HG03439 (cell line): Measurements from ENCODE around the gene SARDH.

Experiments
- ATAC-seq: cut with Tn5 transposase; IDR thresholded peaks from one replicate; pipeline ENCODE4 v1.9.1; 2021; ENCODE audit warnings: mild to moderate bottlenecking, moderate library complexity; ENCODE audit not compliant: unreplicated experiment

The SARDH gene

DNA sequence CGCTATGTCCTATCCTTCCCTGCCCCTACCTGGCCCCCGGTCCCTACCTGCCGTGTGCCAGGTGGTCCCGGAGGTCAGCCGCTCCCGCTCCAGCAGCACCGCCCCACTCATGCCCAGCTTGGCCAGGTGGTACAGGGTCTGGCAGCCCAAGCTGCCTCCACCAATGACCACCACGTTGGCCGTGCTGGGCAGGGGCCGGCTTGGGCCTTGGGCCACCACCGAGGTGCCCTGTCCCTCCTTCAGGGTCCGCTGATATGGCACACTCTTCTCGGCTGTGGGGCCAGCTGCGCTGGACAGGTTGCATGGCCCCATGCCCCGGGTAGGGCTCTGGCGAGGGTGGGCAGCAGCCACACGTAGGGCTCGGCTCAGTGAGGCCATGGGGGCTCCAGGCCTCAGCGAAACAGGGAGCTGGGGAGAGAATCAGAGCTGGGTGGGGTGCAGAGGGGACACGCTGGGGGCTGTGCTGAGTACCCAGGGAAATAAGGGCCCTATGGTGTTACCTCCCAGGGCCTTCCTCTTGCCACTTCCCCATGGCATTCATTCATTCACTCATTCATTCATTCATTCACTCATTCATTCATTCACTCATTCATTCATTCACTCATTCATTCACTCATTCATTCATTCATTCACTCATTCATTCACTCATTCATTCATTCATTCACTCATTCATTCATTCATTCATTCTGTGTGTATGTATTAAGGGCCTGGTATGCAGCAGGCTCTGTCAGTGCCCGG is 4.2 kb downstream of the SARDH start:
- no peak for ATAC-seq

- ATAC-seq, result no peak
These were observed 4.7 kb downstream of the SARDH start for GRCh38 chr9:133733421-133733795.

DNA sequence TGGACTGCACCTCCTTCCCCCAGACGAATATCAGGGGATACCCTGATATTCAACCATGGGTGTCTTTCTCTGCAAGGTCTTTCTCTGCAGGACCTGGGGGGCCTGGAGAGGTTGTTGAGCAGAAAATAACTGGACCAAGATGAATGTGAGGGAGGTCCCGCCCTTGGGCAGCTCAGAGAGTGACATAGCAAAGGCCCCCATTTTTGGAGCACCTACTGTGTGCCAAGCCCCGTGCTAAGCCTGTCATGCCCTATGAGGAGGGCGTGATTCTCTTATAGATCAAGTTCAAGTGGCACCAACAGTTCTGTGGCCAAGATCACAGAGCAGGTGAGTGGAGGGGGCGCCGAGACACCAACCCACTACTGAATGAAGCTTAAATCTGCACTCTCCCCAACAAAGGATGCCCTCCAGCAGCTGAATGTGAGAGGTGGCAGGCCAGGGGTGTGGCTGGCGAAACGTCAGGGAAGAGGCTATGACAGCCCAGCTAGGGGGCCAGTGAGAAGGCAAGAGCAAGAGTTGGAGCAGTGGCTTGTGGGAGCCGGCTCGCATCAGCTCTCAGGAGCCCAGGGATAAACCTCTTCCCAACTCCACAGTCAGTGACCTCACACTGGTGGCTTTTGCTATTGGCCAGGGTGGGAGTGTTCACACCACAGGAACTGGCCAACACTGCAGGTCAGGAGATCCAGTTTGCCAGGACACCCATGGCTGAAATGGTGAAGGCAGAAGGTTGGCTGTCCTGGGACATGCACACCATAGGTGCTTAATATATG is 5.3 kb downstream of the SARDH start:
- no peak for ATAC-seq

GRCh38 chr9:133731876-133732638 is 6.1 kb downstream of the SARDH start:
- ATAC-seq, result no peak

DNA sequence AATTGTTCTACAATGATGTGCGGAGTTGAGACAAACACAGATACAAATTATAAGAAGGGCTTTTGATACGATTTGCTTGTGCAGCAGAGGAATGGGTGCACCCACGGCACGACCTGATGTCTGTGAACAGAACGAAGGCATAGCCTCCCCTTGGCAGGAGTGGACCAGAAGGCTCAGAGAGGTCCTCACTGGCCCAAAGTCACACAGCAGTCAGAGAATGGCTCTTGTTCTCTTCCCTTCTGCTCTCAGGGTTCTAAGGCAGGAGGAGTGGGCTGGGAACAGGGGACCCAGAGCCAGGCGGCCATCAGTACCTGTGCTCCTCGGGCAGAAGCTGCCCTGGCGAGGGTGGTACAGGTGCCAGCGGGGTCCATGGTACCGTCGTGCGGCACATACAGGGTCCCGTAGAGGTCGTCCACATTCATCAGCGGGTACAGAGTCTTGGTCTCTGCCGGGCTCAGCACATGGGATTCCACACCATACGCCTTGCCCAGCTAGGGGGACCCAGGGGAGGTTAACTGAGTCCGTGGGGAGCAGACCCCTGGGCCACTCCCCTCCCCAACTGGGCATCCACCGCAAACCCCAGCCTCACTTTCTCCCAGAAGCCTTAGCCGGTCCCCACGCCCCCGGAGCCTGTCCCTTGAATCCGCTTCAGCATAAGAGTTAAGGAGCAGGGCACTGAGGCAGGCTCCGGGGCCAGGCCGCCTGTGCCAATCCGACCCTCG is 7.0 kb downstream of the SARDH start:
- ATAC-seq, result no peak

DNA sequence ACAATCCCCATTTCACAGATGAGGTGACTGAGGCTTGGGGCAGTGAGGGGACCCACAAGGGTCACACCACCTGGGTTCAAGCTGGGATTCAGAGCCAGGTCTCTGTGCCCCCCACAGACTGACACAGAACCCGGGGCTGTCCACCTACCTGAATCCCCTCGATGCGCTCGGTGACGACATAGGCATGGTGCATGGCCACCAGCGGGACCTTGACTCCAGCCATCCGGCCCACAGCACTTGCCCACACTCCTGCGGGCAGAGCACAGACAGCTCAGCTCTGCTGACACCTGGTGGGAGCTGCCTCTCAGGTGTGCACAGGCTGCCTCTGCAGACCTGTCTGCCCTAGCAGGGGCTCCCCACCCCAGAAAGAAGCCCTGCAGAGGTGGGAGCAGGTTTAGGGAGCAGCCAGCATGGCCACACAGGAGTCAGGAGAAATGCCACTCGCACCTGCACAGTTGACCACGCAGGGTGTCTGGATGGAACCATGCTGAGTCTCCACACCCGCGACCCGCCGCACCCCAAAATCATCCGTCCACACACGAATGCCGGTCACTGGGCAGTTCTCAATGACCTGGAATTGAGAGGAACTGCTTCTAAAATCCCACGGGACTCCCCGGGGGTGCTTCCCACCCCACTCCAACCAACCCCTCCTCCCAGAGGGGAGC is 8.4 kb downstream of the SARDH start:
- ATAC-seq, result no peak

DNA sequence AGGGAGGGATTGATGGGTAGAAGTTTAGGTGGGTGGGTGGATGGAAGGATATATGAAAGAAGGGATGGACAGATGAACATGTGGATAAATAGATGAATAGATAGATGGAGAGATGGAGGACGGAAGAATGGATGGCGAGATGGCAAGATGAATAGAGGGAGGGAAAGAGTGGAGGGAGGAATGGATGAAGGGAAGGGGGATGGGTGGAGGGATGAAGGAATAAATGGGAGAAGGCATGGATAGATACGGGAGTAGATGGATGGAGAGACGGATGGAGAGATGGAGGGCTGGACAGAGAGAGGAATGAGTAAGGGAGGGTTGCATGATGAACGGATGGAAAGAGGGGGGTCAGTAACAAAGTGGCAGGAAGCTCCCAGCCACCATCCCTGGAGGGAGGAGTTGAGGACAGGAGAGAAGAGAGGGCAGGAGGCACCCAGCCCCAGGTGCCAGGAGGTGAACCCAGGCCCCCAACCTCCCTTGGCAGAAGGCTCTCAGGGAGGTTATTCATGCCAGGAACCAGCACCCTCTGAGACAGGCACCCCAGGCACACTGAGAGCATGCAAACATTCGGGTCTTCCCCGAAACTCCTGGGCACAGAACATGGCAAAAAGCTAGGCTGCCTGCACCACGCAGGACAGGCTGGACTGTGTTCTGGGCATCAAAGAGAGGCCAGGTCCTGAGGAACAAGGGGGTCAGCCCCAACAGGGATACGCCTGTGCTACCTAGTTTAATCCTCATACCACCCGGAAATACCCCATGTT is 9.1 kb downstream of the SARDH start:
- ATAC-seq, result no peak

DNA sequence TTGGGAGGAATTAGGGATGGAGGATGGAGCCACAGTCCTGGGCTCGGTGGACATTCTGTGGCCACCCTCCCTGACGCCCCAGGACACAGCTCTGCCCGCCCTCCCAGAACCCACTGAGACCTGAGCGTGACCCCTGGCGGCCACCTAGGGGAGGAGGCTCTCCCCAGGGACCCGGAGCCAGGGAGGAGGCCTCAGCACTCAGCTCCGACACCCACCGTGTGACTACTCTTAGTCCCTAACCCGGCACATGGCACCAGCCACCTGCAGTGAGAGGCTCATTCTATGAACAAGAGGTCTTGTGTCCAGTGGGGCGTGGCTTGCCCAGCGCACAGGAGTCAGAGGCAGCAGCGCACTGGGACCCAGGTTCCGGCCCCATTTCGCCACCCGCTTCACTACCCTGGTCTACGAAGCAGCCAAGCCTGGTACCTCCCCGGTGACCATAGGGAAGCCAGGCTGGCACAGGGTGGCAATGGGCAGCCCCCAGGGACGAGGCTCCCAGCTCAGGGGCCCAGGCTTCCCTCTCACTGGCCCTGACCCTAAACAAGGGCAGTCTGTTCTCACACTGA is 10.2 kb downstream of the SARDH start:
- ATAC-seq, result no peak

- no peak for ATAC-seq
These were observed 10.8 kb downstream of the SARDH start for GRCh38 chr9:133727277-133727875.

- ATAC-seq, result no peak
These were observed 11.5 kb downstream of the SARDH start for GRCh38 chr9:133726401-133727276.

- ATAC-seq, result no peak
These were observed 12.3 kb downstream of the SARDH start for GRCh38 chr9:133725886-133726285.

DNA sequence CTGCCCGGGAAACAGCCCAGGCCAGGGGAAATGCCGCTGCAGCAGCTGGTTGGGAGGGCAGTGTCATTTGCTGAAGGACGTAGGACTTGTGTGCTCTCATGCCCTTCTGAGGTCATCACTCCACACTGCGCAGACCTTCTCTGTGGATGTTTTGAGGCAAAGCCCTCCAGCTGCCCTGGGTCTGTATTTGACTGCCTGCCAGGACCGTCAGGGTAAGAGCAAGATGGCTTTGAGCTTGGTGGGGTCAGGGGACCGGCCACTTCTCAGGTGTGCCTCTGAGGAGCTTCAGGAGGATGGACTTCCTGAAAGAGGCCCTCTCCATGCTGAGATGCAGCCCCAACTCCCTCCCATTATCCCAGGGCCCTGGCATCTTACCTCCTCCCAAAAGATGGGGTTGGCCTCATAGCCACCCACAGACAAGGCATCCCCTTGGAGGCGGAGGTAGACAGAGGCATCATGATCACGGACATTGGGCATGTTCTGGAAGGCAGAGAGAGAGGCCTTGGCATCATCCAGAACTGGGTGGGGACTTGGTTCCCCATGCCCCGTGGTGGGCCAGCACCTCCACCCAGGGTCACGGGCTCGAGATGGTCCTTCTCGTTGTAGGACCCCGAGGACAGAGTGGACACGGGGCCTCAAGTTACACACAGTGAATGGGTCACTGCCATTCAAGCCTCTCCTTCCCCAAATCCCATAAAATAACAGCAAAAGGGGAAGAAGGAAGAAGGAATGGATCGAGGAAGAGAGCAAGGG is 19.4 kb downstream of the SARDH start:
- ATAC-seq, result no peak

DNA sequence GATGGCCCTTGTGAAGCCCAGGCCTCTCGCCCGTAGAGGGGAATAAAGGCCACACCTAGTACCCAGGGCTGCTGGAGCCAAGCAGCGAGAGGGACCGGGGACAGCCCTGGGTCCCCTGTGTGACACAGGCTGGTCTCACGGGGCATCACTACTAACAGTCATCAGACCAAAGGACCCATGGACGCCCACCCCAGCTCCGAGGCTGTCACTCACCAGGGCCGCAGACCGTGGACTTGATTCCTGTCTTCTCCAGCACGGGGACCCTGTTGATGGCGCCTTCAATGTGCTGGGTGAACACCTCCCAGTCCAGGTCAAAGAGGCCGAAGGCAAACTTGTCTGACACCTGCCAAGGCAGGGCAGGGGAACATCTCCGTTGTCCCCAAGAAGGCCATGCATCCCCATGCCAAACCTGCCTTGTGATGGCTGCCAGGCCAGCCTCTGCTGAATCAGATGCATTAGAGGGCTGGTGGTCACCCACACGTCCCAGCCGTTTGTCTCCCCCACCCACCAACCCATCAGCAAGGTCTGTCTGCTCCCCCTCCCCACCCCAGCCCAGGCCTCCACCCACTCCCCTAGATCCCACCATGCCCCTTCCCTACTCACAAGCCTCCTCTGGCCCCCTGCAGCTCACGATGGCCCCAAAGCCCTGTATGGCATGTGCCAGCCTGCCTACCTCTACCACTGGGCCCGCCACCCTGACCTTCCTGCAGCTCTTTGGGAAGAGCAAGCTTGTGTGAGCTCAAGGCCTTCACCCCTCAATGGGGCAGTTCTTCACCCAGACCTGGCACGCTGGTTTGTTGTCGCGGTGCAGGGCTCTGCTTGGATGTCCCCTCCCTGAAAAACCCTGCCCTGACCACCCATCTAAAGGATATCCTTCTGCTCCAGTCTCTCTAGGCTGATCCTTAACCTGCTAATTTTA is 20.8 kb downstream of the SARDH start:
- no peak for ATAC-seq

- no peak for ATAC-seq
These were observed 21.5 kb downstream of the SARDH start for GRCh38 chr9:133716564-133717112.

DNA sequence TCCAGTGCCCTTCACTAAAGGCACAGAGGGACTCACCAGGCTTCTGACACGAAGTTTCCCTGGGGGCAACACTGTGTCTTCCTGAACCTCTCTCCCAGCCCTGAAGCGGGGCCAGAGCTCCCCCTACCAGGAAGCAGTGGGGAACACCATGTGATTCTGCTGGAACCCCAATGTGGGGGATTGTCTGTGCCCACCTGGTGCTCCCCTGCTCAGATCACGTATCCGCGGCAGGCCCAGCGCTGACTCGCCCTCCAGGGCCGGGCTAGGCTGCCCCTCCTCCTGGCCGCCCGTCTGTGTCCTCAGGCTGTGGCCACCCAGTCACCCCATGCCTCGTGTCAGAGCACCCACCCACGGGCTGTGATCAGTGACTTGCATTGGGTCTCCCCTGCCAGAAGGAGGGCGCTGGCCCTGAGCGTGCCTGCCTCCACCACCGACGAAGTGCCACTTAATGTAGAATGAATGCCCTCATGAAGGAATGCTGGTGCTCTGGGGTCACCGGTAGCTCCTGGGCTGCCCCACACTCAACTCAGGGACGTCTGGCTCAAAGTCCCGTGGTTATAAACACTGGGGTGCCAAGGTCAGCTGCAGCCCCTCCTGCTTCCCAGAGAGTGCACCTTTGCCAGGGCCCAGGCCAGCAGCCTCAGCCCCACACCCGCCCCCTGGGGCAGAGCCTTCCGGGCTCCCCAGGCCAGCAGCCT is 22.1 kb downstream of the SARDH start:
- no peak for ATAC-seq
